Stimulated activated memory B cell treated with anti-CD40 and anti-IgM and Interleukin-4, amounts not matched to agents 10 μg/mL and 1 μg/mL and 100 μg/mL, for 72 hours (primary cell): ENCODE measurements around the gene CIDEC.
"Not testable (repeated sequence)": the region's sequence is repeated elsewhere in the genome, so short reads cannot be mapped to it uniquely, and the experiment has no call there.

ENCODE experiments used
- ATAC-seq: fragments of 150-1000 bp; cut with Tn5 transposase; 2 replicates; pipeline ENCODE4 v1.10.0; 2021
- H3K27ac Mint-ChIP-seq: one replicate; pipeline ENCODE4 v1.8.0; 2022; ENCODE audit warnings: mild to moderate bottlenecking, mixed read lengths
- H3K27me3 Mint-ChIP-seq: one replicate; pipeline ENCODE4 v1.8.0; 2022; ENCODE audit warnings: mixed read lengths
- H3K36me3 Mint-ChIP-seq: one replicate; pipeline ENCODE4 v1.8.0; 2022; ENCODE audit warnings: mixed read lengths
- H3K4me1 Mint-ChIP-seq: one replicate; pipeline ENCODE4 v1.8.0; 2022; ENCODE audit warnings: mixed read lengths
- H3K4me3 Mint-ChIP-seq: one replicate; pipeline ENCODE4 v1.8.0; 2022; ENCODE audit warnings: mild to moderate bottlenecking, moderate library complexity, mixed read lengths
- H3K9me3 Mint-ChIP-seq: one replicate; pipeline ENCODE4 v1.8.0; 2022; ENCODE audit warnings: mixed read lengths

Gene CIDEC

GRCh38 chr3:9870978-9871377 lies 9.1 kb downstream of the CIDEC start:
- Mint-ChIP-seq H3K36me3 (no peaks in the 10 kb centered on the region), H3K27ac (no peak overlapping the region), H3K4me1 (no peaks in the 10 kb centered on the region), H3K9me3 (no peaks in the 10 kb centered on the region), H3K4me3 (no peak overlapping the region), H3K27me3 (no peaks in the 10 kb centered on the region)
- ATAC-seq: no peak

- no peaks in the 10 kb centered on the region for H3K27me3 Mint-ChIP-seq
- no peak overlapping the region for H3K4me3 Mint-ChIP-seq
- no peaks in the 10 kb centered on the region for H3K36me3 Mint-ChIP-seq
- no peaks in the 10 kb centered on the region for H3K9me3 Mint-ChIP-seq
- no peak overlapping the region for H3K27ac Mint-ChIP-seq
- H3K4me1 Mint-ChIP-seq: no peaks in the 10 kb centered on the region
- ATAC-seq: no peak
These were observed 10.1 kb downstream of the CIDEC start for GRCh38 chr3:9869955-9870354.

GRCh38 chr3:9867106-9867505 lies 12.9 kb downstream of the CIDEC start:
- Mint-ChIP-seq H3K4me1 (no peaks in the 10 kb centered on the region), H3K36me3 (no peaks in the 10 kb centered on the region), H3K4me3 (no peak overlapping the region), H3K27me3 (peaks cover 4% of the 10 kb centered on the region), H3K27ac (no peak overlapping the region), H3K9me3 (no peaks in the 10 kb centered on the region)
- no peak for ATAC-seq

GRCh38 chr3:9866639-9867038 lies 13.4 kb downstream of the CIDEC start:
- no peaks in the 10 kb centered on the region for H3K36me3 Mint-ChIP-seq
- no peaks in the 10 kb centered on the region for H3K9me3 Mint-ChIP-seq
- H3K4me1 Mint-ChIP-seq: no peaks in the 10 kb centered on the region
- no peak overlapping the region for H3K4me3 Mint-ChIP-seq
- peaks cover 9% of the 10 kb centered on the region for H3K27me3 Mint-ChIP-seq
- ATAC-seq: no peak
- no peak overlapping the region for H3K27ac Mint-ChIP-seq

GRCh38 chr3:9865125-9865637 lies 14.9 kb downstream of the CIDEC start:
- not testable (repeated sequence) for H3K4me3 Mint-ChIP-seq, H3K9me3 Mint-ChIP-seq, ATAC-seq, H3K4me1 Mint-ChIP-seq, H3K36me3 Mint-ChIP-seq, H3K27ac Mint-ChIP-seq
- peaks cover 11% of the 10 kb centered on the region for H3K27me3 Mint-ChIP-seq

- Mint-ChIP-seq H3K4me1 (no peaks in the 10 kb centered on the region), H3K36me3 (no peaks in the 10 kb centered on the region), H3K27ac (no peak overlapping the region), H3K27me3 (peaks cover 11% of the 10 kb centered on the region), H3K9me3 (no peaks in the 10 kb centered on the region), H3K4me3 (no peak overlapping the region)
- no peak for ATAC-seq
These were observed 15.7 kb downstream of the CIDEC start for GRCh38 chr3:9864200-9864927.

GRCh38 chr3:9863058-9863772 lies 16.8 kb downstream of the CIDEC start:
- no peak for ATAC-seq
- no peaks in the 10 kb centered on the region for H3K36me3 Mint-ChIP-seq
- H3K27ac Mint-ChIP-seq: no peak overlapping the region
- no peaks in the 10 kb centered on the region for H3K4me1 Mint-ChIP-seq
- H3K4me3 Mint-ChIP-seq: no peak overlapping the region
- no peaks in the 10 kb centered on the region for H3K9me3 Mint-ChIP-seq
- H3K27me3 Mint-ChIP-seq: peaks cover 11% of the 10 kb centered on the region

GRCh38 chr3:9862391-9863057 lies 17.5 kb downstream of the CIDEC start:
- Mint-ChIP-seq H3K4me1 (no peaks in the 10 kb centered on the region), H3K27ac (no peak overlapping the region), H3K9me3 (no peaks in the 10 kb centered on the region), H3K36me3 (no peaks in the 10 kb centered on the region), H3K27me3 (peaks cover 11% of the 10 kb centered on the region), H3K4me3 (peak overlapping the region; percentile 30)
- peak; percentile 57 for ATAC-seq

GRCh38 chr3:9861626-9862130 lies 18.4 kb downstream of the CIDEC start:
- H3K27me3 Mint-ChIP-seq: peaks cover 11% of the 10 kb centered on the region
- no peak overlapping the region for H3K4me3 Mint-ChIP-seq
- no peak for ATAC-seq
- H3K9me3 Mint-ChIP-seq: no peaks in the 10 kb centered on the region
- no peaks in the 10 kb centered on the region for H3K4me1 Mint-ChIP-seq
- H3K36me3 Mint-ChIP-seq: no peaks in the 10 kb centered on the region
- no peak overlapping the region for H3K27ac Mint-ChIP-seq

GRCh38 chr3:9861201-9861600 lies 18.9 kb downstream of the CIDEC start:
- H3K9me3 Mint-ChIP-seq: no peaks in the 10 kb centered on the region

GRCh38 chr3:9859530-9860025 lies 20.5 kb downstream of the CIDEC start:
- Mint-ChIP-seq H3K27me3 (peaks cover 15% of the 10 kb centered on the region), H3K4me1 (no peaks in the 10 kb centered on the region), H3K36me3 (no peaks in the 10 kb centered on the region), H3K9me3 (no peaks in the 10 kb centered on the region), H3K4me3 (no peak overlapping the region), H3K27ac (peak overlapping the region; percentile 23)
- no peak for ATAC-seq

More at GRCh38 chr3:9861201-9861600, 18.9 kb downstream of the CIDEC start:
- H3K4me3 Mint-ChIP-seq: no peak overlapping the region
- no peak overlapping the region for H3K27ac Mint-ChIP-seq
- no peaks in the 10 kb centered on the region for H3K36me3 Mint-ChIP-seq
- peaks cover 11% of the 10 kb centered on the region for H3K27me3 Mint-ChIP-seq
- ATAC-seq: no peak
- no peaks in the 10 kb centered on the region for H3K4me1 Mint-ChIP-seq

- Mint-ChIP-seq H3K27me3 (peaks cover 8% of the 10 kb centered on the region), H3K36me3 (no peaks in the 10 kb centered on the region), H3K27ac (no peak overlapping the region), H3K4me1 (no peaks in the 10 kb centered on the region), H3K9me3 (no peaks in the 10 kb centered on the region), H3K4me3 (no peak overlapping the region)
- ATAC-seq: no peak
These were observed 24.5 kb downstream of the CIDEC start for GRCh38 chr3:9855594-9855993.

GRCh38 chr3:9854291-9854940 lies 25.6 kb downstream of the CIDEC start:
- not testable (repeated sequence) for H3K36me3 Mint-ChIP-seq, H3K4me3 Mint-ChIP-seq, H3K27me3 Mint-ChIP-seq, ATAC-seq, H3K9me3 Mint-ChIP-seq, H3K4me1 Mint-ChIP-seq, H3K27ac Mint-ChIP-seq

- no peaks in the 10 kb centered on the region for H3K36me3 Mint-ChIP-seq
- no peak for ATAC-seq
- H3K4me1 Mint-ChIP-seq: no peaks in the 10 kb centered on the region
- peaks cover 8% of the 10 kb centered on the region for H3K27me3 Mint-ChIP-seq
- H3K4me3 Mint-ChIP-seq: no peak overlapping the region
- no peak overlapping the region for H3K27ac Mint-ChIP-seq
- no peaks in the 10 kb centered on the region for H3K9me3 Mint-ChIP-seq
These were observed 27.5 kb downstream of the CIDEC start for GRCh38 chr3:9852528-9852927.

GRCh38 chr3:9851926-9852325 lies 28.1 kb downstream of the CIDEC start:
- not testable (repeated sequence) for H3K27ac Mint-ChIP-seq, H3K4me1 Mint-ChIP-seq, ATAC-seq, H3K4me3 Mint-ChIP-seq, H3K36me3 Mint-ChIP-seq, H3K27me3 Mint-ChIP-seq, H3K9me3 Mint-ChIP-seq
